CD4-positive, alpha-beta T cell (primary cell): ENCODE results near the gene INTU. TPM values are rescaled to one million over a fixed set of nuclear protein-coding genes. Genes with fewer than 3 reads are reported as not detected.

Experiments
- ATAC-seq: fragments of 200-7000 bp; cut with Tn5 transposase; one replicate; pipeline ENCODE4 v1.10.0; 2022; ENCODE audit warnings: mild to moderate bottlenecking; ENCODE audit not compliant: poor library complexity
- CTCF ChIA-PET: fragments of 350-600 bp; sonication (Branson Sonifier 250); formaldehyde crosslinking; loops from one replicate; lab custom pipeline; 2021; ENCODE audit warnings: antibody characterized with exemption, inconsistent platforms; lab: Charles Lee
- POLR2A ChIA-PET: fragments of 350-600 bp; sonication (Branson Sonifier 250); formaldehyde crosslinking; loops from one replicate; lab custom pipeline; 2021; ENCODE audit warnings: antibody characterized with exemption, inconsistent platforms; lab: Charles Lee
- DNase-seq, 14 experiments: peaks; one replicate each; pipeline ENCODE4 v3.0.0-alpha.2; 2013 to 2020; ENCODE audit warnings: mixed read lengths in 2 of 14
- H3K27ac ChIP-seq, 2 donors: one replicate each; pipeline versions ENCODE4 v1.5.1 to v1.7.0; 2013; ENCODE audit warnings: low read length in 2 of 2, low read depth in 1 of 2, mild to moderate bottlenecking in 1 of 2
- H3K27me3 ChIP-seq, 2 experiments: 1 replicate in 1 of 2; 2 replicates in 1 of 2; pipeline versions ENCODE4 v1.6.1 to v1.7.0; 2013; ENCODE audit warnings: low read length in 2 of 2, control low read depth in 1 of 2, mild to moderate bottlenecking in 1 of 2, moderate library complexity in 1 of 2; ENCODE audit not compliant: insufficient read depth in 2 of 2, control insufficient read depth in 1 of 2
- H3K36me3 ChIP-seq: one replicate; pipeline ENCODE4 v1.6.1; 2013; ENCODE audit warnings: low read length, control low read depth; ENCODE audit not compliant: insufficient read depth
- H3K4me1 ChIP-seq: one replicate; pipeline ENCODE4 v1.6.1; 2013; ENCODE audit warnings: low read length, control low read depth; ENCODE audit not compliant: insufficient read depth
- H3K4me3 ChIP-seq: one replicate; pipeline ENCODE4 v1.5.1; 2013; ENCODE audit warnings: mild to moderate bottlenecking, low read length, moderate library complexity
- H3K9me3 ChIP-seq, 2 experiments: 1 replicate in 1 of 2; 2 replicates in 1 of 2; pipeline versions ENCODE4 v1.6.1 to v1.7.0; 2013; ENCODE audit warnings: low read length in 2 of 2, mild to moderate bottlenecking in 2 of 2, control low read depth in 1 of 2, moderate library complexity in 1 of 2; ENCODE audit not compliant: control insufficient read depth in 1 of 2, insufficient read depth in 1 of 2
- H3K27ac Mint-ChIP-seq: one replicate; pipeline ENCODE4 v1.8.0; 2020; ENCODE audit warnings: mixed read lengths
- H3K27me3 Mint-ChIP-seq: one replicate; pipeline ENCODE4 v1.8.0; 2021; ENCODE audit warnings: mixed read lengths
- H3K36me3 Mint-ChIP-seq: one replicate; pipeline ENCODE4 v1.8.0; 2021; ENCODE audit warnings: low read depth, mixed read lengths
- H3K4me1 Mint-ChIP-seq: one replicate; pipeline ENCODE4 v1.8.0; 2021; ENCODE audit warnings: low read depth, mixed read lengths
- H3K4me3 Mint-ChIP-seq: one replicate; pipeline ENCODE4 v1.8.0; 2020; ENCODE audit warnings: mild to moderate bottlenecking, mixed read lengths
- H3K9me3 Mint-ChIP-seq: one replicate; pipeline ENCODE4 v1.8.0; 2020; ENCODE audit warnings: mixed read lengths
- intact Hi-C, 2 experiments: fragments of 100-400 bp; cut with DNase I in 1 of 2; cut with micrococcal nuclease in 1 of 2; formaldehyde crosslinking; loops; one replicate each; pipeline versions ENCODE4 v1.15.1 to v1.9.0; 2023 to 2025; cut with DNase I, micrococcal nuclease
- total RNA-seq, 174 experiments: library from RNA in 2 of 174; stranded (reverse) in 2 of 174; gene quantifications; one replicate each; pipeline ENCODE4 v1.2.3 and lab custom pipeline; 2021 to 2026
- TF ChIP-seq, protein P1 (sequence below): fragments of 200-600 bp; IDR thresholded peaks from one replicate; pipeline ENCODE4 v1.8.0; 2022; ENCODE audit warnings: antibody characterized with exemption, mild to moderate bottlenecking

The INTU gene
- total RNA-seq, 2 experiments from 2014 or later: not detected

- Mint-ChIP-seq H3K27me3 (peaks cover 13% of the 10 kb centered on the region), H3K9me3 (no peaks in the 10 kb centered on the region), H3K36me3 (no peaks in the 10 kb centered on the region), H3K4me1 (no peaks in the 10 kb centered on the region), H3K27ac (no peak within 1 kb of the TSS), H3K4me3 (no peak within 1 kb of the TSS)
- intact Hi-C loops: no loop called here
- ATAC-seq: no peak
- peaks cover 0 to 13% of the 10 kb centered on the region in 2 experiments for H3K9me3 ChIP-seq
- TF ChIP-seq, protein P1, sequence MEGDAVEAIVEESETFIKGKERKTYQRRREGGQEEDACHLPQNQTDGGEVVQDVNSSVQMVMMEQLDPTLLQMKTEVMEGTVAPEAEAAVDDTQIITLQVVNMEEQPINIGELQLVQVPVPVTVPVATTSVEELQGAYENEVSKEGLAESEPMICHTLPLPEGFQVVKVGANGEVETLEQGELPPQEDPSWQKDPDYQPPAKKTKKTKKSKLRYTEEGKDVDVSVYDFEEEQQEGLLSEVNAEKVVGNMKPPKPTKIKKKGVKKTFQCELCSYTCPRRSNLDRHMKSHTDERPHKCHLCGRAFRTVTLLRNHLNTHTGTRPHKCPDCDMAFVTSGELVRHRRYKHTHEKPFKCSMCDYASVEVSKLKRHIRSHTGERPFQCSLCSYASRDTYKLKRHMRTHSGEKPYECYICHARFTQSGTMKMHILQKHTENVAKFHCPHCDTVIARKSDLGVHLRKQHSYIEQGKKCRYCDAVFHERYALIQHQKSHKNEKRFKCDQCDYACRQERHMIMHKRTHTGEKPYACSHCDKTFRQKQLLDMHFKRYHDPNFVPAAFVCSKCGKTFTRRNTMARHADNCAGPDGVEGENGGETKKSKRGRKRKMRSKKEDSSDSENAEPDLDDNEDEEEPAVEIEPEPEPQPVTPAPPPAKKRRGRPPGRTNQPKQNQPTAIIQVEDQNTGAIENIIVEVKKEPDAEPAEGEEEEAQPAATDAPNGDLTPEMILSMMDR: no peak
- peaks cover 0 to 3% of the 10 kb centered on the region in 2 experiments for H3K27me3 ChIP-seq
- no peaks in the 10 kb centered on the region for H3K36me3 ChIP-seq
- POLR2A ChIA-PET: no interaction called here
- CTCF ChIA-PET: no interaction called here
- H3K4me1 ChIP-seq: no peaks in the 10 kb centered on the region
- no peak within 1 kb of the TSS for H3K4me3 ChIP-seq
- H3K27ac ChIP-seq: no peak within 1 kb of the TSS
- no peak for DNase-seq
These were observed 97.6 kb downstream of the INTU start, which contains the start of gene SLC25A31 for GRCh38 chr4:127730142-127730913. Gene SLC25A31, plus strand, starts transcription at chr4:127730400. Its CDS starts 146 bp downstream, at chr4:127730546.

DNA sequence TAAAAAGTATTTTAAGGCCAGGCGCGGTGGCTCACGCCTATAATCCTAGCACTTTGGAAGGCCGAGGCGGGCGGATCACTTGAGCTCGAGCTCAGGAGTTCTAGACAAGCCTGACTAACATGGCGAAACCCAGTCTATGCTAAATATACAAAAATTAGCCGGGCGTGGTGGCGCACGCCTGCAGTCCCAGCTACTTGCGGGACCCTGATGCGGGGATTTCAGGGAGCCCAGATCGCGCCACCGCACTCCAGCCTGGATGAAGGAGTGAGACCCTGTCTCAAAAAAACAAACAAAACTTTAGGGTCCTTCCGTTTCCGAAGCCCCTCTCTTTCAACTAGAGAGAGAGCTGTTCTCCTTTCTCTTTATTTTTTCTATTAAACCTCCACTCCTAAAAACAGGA lies 98.6 kb downstream of the INTU start:
- H3K9me3 ChIP-seq: peaks cover 0 to 13% of the 10 kb centered on the region in 2 experiments
- no peaks in the 10 kb centered on the region for H3K9me3 Mint-ChIP-seq
- H3K27me3 Mint-ChIP-seq: peaks cover 13% of the 10 kb centered on the region
- ChIA-PET CTCF (no interaction called here), POLR2A (no interaction called here)
- no peaks in the 10 kb centered on the region for H3K36me3 Mint-ChIP-seq
- no peak for DNase-seq
- H3K4me3 Mint-ChIP-seq: no peak overlapping the region
- H3K4me1 Mint-ChIP-seq: no peaks in the 10 kb centered on the region
- H3K36me3 ChIP-seq: no peaks in the 10 kb centered on the region
- no peak overlapping the region for H3K4me3 ChIP-seq
- H3K27me3 ChIP-seq: peaks cover 0 to 3% of the 10 kb centered on the region in 2 experiments
- no peak for ATAC-seq
- H3K27ac Mint-ChIP-seq: no peak overlapping the region
- intact Hi-C loops: no loop called here
- H3K4me1 ChIP-seq: no peaks in the 10 kb centered on the region
- no peak overlapping the region for H3K27ac ChIP-seq
- TF ChIP-seq, protein P1: no peak

GRCh38 chr4:127732623-127733328 lies 100.0 kb downstream of the INTU start:
- ATAC-seq (no peak), DNase-seq (peak in 1 of 14 experiments; percentile 4)
- CTCF ChIA-PET: no interaction called here
- peaks cover 0 to 13% of the 10 kb centered on the region in 2 experiments for H3K9me3 ChIP-seq
- no peak overlapping the region for H3K27ac ChIP-seq
- H3K36me3 ChIP-seq: no peaks in the 10 kb centered on the region
- peaks cover 0 to 3% of the 10 kb centered on the region in 2 experiments for H3K27me3 ChIP-seq
- no peaks in the 10 kb centered on the region for H3K4me1 Mint-ChIP-seq
- TF ChIP-seq, protein P1: no peak
- no peaks in the 10 kb centered on the region for H3K9me3 Mint-ChIP-seq
- no peak overlapping the region for H3K27ac Mint-ChIP-seq
- H3K27me3 Mint-ChIP-seq: peaks cover 1% of the 10 kb centered on the region
- H3K4me3 ChIP-seq: no peak overlapping the region
- intact Hi-C loops: no loop called here
- H3K4me1 ChIP-seq: no peaks in the 10 kb centered on the region
- no peak overlapping the region for H3K4me3 Mint-ChIP-seq
- POLR2A ChIA-PET: no interaction called here
- H3K36me3 Mint-ChIP-seq: no peaks in the 10 kb centered on the region
